GM21528 (cell line): ENCODE results near the gene CFAP58.

Experiments
- ATAC-seq: cut with Tn5 transposase; IDR thresholded peaks from one replicate; pipeline ENCODE4 v1.9.1; 2021; ENCODE audit warnings: mild to moderate bottlenecking, moderate library complexity; ENCODE audit not compliant: unreplicated experiment, low FRiP score

The CFAP58 gene

DNA sequence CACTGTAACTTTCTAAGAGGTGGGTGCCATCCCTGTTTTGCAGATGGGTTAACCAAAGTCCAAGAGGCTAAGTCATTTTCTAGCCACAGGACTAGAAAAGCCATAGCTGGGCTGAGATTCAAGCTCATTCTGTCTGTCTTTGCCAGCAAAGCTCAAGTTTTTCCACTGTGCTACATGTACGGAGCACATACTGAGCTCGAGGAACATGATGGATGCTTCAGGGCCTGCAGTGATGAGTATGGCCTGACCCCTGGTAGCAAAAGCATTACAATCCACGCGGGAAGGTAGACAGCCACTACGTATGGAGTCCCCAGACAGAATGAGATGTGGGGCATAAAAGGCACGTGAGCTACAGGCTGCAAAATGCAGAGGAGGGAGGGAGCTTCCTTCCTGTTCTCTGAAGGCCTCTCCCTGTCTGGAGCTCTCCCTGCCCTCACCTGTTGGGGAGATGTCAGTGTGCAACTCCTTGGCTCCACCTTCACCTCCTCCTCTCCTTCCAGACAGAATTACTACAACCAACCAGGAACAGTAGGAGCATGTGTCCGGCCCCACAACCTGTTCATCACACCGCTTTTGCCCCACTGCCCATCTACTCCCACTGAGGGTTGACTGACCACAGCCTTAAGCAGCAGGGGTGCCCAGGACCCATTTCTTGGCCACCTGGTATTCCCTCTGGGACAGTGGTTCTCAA is 31.8 kb upstream of the CFAP58 start:
- no peak for ATAC-seq

- ATAC-seq, result no peak
Observed at GRCh38 chr10:104322416-104322782, 31.2 kb upstream of the CFAP58 start.

DNA sequence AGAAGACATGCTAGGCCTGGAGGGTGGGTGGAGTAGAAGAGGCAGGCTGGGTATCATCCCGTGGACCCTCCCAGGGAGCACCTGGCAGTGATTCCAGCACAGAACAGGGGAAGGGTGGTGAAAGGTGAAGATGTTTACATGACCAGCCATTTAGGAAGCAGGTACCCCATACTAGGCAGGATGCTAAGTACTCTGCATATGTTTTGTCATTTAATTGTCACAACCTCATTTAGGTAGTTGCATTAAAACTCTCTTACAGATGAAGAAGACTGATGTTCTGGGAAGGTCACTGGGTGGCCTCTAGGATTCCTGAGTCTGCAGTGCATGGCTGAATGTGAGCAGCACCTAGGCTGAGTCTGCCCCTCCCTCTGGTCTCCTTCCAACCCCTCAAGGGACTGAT is 30.5 kb upstream of the CFAP58 start:
- ATAC-seq, result no peak

- no peak for ATAC-seq
Observed at GRCh38 chr10:104323760-104324201, 29.9 kb upstream of the CFAP58 start.

DNA sequence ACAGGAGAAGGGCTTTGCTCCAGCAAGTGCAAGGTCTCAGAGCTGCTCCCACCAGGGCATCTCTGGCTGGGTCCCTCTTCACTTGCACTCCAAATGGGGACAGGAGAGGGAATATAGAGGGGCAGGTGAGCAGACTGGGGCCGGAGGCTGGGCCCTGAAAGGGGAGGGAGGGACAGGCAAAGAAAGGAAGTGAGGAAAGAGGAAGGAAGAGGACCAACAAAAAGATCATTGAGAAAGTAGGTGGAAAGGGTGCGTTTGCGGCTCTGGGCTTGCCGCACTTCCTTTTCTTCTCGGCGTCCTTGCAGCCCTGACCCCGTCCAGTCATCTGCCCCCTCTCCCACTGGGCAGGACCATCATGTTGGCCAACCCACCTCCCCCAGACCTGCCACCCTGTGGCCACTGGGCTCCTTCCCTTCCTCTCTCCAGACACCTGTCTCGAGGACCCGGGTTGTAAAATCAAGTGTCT is 29.4 kb upstream of the CFAP58 start:
- no peak for ATAC-seq

GRCh38 chr10:104324931-104325330 is 28.7 kb upstream of the CFAP58 start:
- ATAC-seq, result no peak

DNA sequence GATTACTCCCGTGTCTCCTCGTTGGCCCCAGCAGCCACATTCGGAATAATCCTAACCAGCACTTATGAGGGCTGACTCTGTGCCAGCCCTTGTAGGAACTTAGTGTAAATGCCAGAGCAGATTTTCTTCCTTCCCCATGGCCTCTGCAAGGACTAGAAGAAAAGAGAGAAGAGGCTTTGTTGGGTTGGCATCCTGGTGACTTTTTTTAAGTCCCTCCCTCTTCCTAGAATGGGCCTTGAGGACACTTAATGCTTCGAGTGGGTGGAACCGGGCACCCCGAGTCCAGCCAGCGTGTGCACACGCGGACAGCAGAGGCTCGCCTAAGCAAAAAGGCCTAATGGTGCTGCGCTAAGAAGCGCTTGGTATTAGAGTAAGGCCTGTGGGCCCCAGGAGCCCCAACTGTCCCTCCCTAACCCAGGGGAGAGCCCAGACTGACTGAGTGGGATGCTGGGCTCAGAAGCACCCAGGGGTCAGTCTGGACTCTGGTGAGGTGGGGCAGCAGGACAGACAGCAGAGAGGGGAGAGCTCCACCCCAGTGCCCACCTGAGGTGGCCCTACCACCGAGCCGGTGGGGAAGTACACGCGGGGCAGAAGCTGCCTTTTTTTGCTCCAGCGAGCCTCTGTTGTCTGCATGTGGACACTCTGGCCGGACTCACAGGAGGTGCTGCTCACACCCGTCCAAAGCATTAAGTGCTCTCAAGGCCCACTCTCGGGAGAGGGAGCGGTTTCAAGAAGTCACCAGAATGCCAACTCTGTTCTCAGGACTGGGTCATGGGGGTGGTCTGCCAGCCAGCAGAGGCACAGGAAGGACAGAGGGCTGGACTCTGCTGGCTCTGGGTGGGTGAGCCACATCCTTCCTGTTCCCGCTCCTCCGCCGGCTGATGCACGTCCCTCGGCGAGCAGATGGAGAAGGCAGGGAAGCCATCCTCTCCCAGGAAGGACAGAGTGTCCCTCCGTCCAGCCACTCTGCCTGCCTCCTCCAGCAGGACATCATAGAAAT is 27.9 kb upstream of the CFAP58 start:
- no peak for ATAC-seq

DNA sequence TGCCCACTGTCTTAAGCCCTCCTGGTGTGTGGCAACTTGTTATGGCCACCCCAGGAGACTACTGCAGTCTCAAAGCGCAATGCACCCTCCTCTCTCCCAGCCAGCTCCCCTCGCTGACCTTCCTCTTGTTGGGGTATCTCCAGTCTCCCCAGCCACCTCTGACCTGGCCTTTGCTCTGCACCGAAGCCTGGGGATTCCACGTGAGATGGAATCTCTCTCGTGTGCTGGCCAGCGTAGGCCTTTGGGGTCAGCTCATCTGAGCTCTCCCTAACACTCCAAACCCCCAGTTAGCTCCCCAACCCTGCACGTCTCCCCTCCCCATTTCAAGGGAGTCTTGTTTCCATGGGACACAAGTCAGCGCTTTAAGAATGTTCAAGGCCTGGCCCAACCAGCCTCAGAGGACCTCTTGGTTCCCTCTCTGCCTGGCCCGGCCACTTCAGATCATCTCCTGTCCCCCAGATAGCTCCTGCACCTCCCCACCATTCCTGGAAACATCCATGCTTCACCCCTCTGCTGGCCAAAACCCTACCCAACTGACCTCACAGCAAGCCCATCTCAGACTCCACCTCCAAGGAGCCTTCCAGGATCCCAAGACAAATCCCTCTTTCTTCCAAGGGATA is 26.5 kb upstream of the CFAP58 start:
- no peak for ATAC-seq

DNA sequence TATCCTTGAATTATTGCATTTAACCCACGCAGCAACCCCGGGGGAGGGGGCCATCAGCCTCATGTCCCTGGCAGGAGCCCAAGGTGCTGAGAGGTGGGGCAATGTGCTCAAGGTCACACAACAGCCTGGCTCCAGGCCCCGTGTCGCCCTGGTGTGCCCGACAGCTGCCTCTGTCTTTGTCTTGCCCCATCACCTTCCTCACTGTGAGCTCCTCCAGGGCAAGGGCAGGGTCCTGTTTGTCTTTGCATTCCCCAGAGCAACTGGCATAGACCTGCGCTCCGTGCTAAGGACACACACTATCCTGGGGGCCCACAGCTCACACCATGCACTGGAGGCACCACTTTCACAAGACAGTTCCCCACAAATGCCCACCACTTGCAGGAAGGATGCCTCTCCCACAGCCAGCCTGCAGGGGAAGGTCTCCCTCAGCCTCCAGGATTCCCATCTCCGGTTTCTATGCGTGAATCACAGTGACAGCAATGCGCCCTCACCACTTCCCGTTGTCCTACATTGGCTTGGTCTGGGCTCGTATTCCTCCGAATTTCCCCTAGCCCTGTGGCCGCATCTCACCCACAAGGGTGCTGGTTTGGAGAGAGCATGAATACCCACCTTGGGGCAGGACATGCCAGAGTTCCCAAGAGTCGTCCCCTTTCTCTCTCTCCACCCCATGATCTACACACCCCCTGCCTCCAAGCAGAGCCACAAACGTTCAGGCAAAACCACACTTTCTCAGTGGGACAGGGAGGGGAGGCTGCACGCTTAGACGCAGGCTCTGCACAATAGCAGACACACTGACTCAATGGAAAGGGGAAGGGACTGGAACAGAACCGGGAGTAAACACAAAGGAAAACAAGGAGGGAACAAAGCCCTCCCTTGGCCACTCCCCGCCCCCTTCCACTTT is 25.6 kb upstream of the CFAP58 start:
- ATAC-seq, result no peak

GRCh38 chr10:104328646-104328895 is 25.1 kb upstream of the CFAP58 start:
- ATAC-seq, result no peak

DNA sequence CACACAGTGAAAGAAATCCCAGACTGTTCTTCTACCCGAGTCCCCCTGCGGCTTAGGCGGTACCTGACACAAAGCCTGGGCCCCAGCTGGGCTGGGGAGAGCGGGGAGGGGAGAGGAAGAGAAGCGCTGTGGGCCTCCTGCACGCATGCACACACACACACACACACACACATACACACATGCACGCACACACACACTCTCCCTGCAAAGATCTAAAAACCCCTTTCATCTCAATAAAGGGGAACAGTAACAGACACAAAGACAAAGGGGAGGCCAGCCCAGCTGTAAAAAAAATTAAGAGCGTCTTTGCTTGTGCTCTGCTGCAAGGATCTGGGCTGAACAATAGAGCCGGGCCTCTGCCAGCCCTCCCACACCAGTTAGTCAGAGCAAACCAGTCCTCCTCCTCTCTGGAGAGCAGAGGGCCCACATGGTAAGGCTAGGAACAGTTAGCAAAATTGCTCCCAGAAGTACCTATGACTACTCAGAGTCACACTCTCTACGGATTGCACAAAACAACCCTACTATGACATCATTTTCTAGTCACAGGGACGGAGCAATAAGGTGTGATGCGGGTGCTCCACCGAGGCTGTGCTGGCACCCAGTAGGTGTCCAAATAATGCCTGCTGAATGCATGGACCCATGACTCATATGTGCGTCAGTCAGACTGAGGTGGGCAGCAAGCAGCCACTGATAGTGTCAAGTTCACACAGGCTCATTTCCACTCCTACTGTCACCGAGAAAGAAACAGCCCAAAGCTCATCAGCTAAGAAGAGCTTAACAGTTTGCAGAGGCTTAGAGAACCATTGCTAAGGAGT is 24.5 kb upstream of the CFAP58 start:
- ATAC-seq, result peak; percentile 53

GRCh38 chr10:104329735-104330134 is 23.9 kb upstream of the CFAP58 start:
- no peak for ATAC-seq

DNA sequence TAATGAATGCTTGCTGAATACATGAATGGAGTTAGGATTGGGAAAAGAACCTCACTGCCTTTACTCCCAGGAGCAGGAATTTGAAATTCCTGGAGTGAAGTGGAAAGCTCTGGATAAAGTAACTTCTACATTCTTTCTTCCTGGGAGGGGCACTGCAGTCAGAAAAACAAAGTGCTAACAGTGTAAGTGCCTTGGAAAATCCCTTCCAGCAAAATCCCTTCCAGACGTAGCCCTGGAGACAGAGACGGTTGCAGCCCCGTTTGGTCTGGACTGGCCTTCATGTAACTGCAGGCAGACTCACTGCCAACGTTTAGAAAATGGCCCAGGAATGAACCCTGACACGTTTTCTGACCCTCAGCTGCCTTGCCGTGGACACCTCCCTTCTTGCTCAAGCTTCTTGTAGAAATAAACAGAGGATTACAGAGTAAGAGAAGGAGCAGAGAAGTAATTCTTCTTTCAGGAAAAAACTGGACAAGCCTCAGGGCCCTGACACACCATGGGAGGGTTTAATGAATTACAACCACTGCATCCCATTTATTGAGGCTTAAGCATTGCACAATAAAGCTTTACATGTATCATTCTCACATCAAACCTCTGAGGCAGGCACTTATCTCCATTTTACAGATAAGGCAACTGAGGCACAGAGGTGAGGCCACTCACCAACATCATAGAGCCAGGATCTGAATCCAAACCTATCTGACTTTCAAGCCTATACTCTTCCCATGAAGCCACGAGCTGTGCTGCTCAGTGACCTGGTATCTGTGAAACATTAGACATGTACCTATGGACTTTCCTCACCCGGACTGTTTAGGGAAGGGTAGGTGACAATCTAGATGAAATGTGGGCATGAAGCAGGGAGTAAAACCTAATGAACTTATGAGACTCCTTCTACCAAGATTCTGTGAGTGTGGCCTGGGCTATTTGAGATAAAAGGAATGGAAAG is 23.2 kb upstream of the CFAP58 start:
- no peak for ATAC-seq

- ATAC-seq, result no peak
Observed at GRCh38 chr10:104331208-104331838, 22.3 kb upstream of the CFAP58 start.

DNA sequence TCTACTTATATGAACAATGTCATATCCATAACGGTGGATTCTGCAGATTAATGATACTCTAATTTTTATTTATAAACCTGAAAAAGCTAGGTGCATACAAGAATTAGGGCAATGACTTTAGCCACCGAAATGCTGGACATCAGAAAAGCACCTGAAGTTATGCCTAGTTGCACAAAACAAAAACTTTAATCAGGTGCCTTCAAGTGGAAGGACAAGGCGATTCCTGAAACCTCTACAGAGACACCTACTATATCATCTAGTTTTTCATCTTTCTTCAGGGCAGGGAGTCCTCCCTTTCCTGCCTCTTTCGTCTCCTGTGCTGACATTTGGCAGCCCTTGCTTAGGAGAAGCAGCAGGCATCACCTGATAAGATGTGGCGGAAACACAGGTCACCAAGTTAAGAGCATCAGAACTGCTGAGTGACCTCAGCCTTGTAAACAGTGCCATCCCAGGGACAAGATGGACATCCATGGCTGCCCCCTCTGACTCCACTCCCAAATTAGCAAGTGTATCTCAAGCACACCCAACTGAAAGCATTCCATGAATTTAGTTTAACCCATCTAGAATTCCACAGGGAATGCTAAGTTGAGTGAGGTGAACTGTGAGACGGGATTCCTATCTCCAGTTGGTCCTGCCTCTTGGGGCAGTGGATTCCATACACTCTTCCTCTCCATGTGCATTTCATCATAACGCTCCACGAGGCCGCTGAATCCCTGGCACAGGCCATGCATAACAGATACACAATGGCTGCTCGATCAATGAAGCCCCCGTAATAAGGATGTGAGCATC is 21.2 kb upstream of the CFAP58 start:
- no peak for ATAC-seq

DNA sequence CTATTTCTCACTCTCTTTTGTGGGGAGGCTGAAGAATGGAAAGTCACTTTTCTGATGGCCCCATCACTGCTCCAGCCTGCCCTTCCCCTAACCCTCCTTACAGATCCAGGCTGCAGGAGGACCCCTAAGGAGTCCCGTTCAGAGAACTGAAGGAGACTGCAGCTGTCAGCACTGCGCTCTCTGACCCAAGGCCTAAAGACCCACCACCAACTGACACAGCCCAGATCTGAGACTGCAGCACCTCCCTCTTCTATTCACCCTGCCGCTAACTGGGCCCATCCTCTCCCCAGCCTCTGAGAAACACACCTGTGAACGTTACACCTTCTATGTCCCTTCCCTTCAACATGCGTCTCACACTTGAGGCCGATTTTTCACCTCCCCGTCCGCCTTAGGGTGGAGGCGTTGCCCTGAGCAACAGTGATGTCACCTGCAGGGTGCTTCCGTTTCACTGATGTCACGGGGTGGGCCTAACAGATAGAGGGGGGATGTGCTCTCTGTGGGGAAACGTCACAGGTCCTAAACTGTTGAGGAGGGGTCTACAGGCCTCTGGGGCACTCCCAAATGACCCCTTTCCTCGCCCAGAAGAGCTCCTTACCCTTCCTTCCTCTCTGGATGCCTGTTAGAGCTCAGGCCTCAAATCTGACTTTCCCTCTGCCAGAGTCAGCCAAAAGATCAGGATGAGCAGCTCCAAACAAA is 20.5 kb upstream of the CFAP58 start:
- ATAC-seq, result no peak
